Measurements from ENCODE around the gene AIFM1. TPM values are rescaled to one million over a fixed set of nuclear protein-coding genes. Genes with fewer than 3 reads are reported as not detected.
"Not testable (repeated sequence)": the region's sequence is repeated elsewhere in the genome, so short reads cannot be mapped to it uniquely, and the experiment has no call there.

AIFM1 gene
- total RNA-seq, 2 experiments from 2014 or later: 56.1 to 58.9 TPM

DNA sequence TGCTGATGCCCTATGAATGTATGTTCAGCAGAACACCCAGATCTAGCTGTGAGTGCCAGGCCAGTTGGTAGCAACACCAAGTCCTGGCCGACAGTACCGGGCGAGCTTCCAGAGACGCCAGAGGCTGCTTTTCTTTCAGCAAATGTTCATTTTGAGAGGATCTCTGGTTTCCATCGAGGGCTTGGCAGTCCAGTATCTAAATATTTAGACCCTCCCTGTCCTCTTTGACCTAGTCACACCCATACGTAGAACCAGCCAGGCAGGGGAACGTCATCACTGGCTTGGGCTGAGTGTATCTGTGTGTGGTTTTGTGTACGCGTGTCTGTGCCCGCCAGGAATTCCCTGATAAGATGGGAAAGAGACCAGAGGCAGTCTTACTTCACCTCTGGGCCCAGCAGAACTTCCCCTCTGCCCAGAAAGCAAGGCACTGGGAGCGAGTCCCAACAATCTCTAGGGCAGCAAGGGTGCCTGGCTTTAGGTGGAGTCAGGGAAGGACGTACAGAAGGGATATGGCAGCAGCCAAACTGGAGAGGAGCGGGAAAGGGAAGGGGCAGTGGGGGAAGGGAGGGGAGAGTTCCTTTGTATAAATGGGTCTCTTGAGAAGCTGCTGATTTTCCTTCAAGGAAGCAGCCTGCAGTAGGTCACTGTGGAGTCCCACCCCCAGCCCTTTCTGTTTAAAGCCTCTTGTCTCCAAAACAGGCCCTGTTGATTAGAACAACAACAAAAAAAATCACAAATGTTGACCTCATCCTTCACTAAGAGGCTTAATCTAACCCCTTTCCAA is 40.4 kb downstream of the AIFM1 start:
- CTCF ChIA-PET: no interaction called here
- POLR2A ChIA-PET: no interaction called here

DNA sequence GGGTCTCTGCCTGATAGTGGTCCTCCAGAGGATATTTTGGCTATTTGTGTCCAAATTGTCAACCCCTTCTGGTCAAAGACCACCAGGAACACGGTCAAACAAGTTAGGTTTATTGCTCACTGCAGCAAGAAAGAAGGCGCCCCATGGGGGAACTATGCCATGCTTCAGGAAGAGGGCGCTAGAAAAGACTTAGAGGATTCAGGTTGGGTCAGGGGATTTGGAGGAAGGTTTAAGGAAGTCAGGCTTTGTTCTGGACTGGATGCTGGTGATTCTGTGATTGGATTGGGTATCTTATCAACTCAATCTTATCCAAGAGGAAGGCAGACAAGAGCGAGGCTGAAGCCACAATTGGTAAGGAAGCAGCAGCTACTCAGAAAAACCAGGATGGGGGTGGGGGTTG is 41.1 kb downstream of the AIFM1 start:
- POLR2A ChIA-PET: no interaction called here
- CTCF ChIA-PET: no interaction called here

DNA sequence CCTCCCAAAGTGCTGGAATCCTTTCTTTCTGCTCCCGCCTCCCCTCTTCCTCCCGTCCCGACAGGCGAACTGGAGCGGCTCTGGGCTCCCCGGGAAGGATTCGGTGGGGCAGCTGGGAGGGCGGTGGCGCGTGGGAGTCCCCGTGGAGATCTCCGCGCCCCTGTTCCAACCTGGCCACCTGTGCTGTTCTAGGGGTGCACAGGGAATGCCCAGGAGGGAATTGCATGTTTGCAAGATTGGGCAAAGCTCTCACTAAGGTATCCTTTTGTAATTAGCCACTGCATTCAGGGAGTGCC is 44.2 kb downstream of the AIFM1 start:
- ChIA-PET POLR2A (interaction anchor here (0.7 to 1.3 kb wide), 3 partner anchors 9 to 53 kb away, joined by 3 to 9 read pairs (median 7); no protein-coding TSS in a partner anchor), CTCF (interaction anchor here (0.7 to 8.1 kb wide), 10 partner anchors 24 to 179 kb away, joined by 3 to 59 read pairs (median 4); no protein-coding TSS in a partner anchor)

- CTCF ChIA-PET: interaction anchor here (0.7 to 8.1 kb wide), 12 partner anchors 21 to 179 kb away, joined by 3 to 59 read pairs (median 4); no protein-coding TSS in a partner anchor
- POLR2A ChIA-PET: interaction anchor here (0.7 to 1.3 kb wide), 3 partner anchors 9 to 53 kb away, joined by 3 to 9 read pairs (median 7); no protein-coding TSS in a partner anchor
Observed at GRCh38 chrX:130120746-130121504, 44.7 kb downstream of the AIFM1 start.

GRCh38 chrX:130120321-130120731 is 45.3 kb downstream of the AIFM1 start:
- ChIA-PET CTCF (interaction anchor here (0.8 to 8.1 kb wide), 9 partner anchors 11 to 103 kb away, joined by 3 to 59 read pairs (median 4); no protein-coding TSS in a partner anchor), POLR2A (interaction anchor here (1.0 to 1.3 kb wide), 2 partner anchors 38 to 54 kb away, joined by 3 to 7 read pairs; no protein-coding TSS in a partner anchor)

DNA sequence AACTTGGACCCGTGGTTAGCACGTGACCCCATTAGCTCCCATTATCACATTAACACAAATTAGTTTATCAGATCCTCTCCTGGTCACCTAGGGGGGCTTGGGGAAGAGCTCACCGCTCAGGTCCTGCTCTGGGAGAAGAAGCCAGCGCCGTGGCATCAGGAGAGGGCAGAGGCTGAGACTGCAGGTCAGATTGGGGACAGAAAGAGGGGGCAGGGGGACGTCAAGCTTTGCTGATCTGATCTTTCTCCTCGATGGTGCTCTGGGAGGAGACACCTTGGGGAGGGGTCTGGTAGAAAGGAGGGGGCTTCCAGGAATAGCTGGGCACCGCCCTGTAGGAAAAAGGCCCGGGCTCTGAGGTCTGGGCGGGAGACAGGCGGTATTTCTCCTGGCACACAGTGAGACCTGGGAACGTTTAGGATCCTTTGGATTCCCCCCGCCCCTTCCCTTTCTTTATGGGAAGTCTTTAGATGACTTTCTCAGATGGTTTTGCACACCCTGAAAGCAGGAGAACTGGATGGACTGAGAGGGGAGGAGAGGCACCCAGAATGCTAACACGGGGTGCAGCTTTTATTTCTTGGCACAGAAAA is 46.2 kb downstream of the AIFM1 start:
- ChIA-PET POLR2A (interaction anchor here (1.1 kb wide), 1 partner anchor 27 kb away, joined by 3 read pairs; no protein-coding TSS in a partner anchor), CTCF (interaction anchor here (0.7 to 8.1 kb wide), 6 partner anchors 10 to 58 kb away, joined by 3 to 59 read pairs (median 5); no protein-coding TSS in a partner anchor)

- ChIA-PET POLR2A (interaction anchor here (1.0 to 1.1 kb wide), 2 partner anchors 14 to 26 kb away, joined by 3 to 4 read pairs; no protein-coding TSS in a partner anchor), CTCF (interaction anchor here (0.7 to 8.1 kb wide), 6 partner anchors 9 to 58 kb away, joined by 3 to 59 read pairs (median 5); no protein-coding TSS in a partner anchor)
Observed at GRCh38 chrX:130118441-130119311, 47.0 kb downstream of the AIFM1 start.

DNA sequence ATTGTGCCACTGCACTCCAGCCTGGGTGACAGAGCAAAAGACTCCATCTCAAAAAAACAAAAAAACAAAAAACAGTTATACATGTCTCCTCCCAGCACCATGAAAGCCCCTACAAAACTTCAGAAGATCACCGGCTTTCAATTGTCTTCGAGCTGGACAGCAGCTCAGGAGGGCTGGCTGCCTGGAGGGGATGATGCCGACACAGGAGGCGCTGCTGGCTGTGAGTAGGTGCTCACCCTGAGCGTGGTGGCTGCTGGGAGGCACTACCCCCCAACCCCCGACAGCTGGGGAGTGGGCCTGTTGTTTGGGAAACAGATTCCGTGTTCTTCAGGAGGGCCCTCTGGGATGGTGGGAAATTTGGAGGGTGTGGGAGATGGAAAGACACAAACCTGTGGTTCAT is 48.5 kb downstream of the AIFM1 start:
- ChIA-PET CTCF (interaction anchor here (8.1 kb wide), 1 partner anchor 36 kb away, joined by 59 read pairs; no protein-coding TSS in a partner anchor), POLR2A (no interaction called here)

DNA sequence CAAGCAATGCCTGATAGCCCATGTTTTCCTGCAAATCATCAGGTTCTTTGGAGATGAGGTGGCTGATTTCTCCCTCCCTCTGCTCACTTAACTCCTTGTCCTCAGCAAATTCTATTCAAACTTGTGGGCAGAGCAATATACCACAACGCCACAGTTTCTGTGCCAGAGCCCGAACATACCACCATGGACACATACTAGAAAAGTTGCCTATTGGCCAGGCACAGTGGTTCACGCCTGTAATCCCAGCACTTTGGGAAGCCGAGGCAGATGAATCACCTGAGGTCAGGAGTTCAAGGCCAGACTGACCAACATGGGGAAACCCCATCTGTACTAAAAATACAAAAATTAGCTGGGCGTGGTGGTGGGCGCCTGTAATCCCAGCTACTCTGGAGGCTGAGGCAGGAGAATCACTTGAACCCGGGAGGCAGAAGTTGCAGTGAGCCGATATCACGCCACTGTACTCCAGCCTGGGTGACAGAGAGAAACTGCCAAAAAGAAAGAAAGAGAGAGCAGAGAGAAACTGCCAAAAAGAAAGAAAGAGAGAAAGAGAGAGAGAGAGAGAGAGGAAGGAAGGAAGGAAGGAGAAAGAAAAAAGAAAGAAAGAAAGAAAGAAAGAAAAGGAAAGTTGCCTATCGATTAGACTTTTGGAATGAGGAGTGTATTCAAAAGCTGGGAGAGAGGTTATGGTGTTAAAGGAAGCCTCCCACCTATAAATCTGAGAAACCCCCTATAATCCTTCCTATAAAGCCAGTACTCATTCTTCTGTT is 50.3 kb downstream of the AIFM1 start:
- CTCF ChIA-PET: interaction anchor here (8.1 kb wide), 1 partner anchor 34 kb away, joined by 59 read pairs; no protein-coding TSS in a partner anchor
- POLR2A ChIA-PET: not testable (repeated sequence)

DNA sequence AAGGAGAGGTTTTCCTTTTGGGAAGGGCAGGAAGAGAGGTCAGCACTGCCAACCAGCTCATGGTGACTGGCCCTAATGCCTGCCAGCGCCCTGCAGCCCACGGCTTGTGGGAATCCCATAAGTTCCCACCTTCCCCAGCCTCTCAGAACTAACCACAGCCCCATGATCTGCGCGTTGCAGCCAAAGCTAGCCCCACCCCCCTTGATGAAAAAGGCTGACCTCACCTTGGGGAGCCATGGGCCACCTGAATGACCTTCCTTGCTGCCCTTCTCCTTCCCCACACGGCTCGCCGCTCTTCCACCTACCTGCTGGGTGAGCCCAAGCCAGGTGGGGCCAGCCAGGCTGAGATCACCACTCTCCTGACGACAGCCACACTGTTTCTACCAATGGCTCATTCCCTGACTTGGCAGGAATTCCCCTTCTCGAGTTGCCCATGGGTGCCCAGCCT is 51.5 kb downstream of the AIFM1 start:
- ChIA-PET CTCF (interaction anchor here (1.0 kb wide), 1 partner anchor 32 kb away, joined by 3 read pairs; no protein-coding TSS in a partner anchor), POLR2A (no interaction called here)

- ChIA-PET POLR2A (interaction anchor here (0.5 to 0.8 kb wide), 2 partner anchors 10 to 27 kb away, joined by 3 to 9 read pairs; no protein-coding TSS in a partner anchor), CTCF (interaction anchor here (1.4 kb wide), 1 partner anchor 32 kb away, joined by 4 read pairs; no protein-coding TSS in a partner anchor)
Observed at GRCh38 chrX:130111220-130112154, 54.2 kb downstream of the AIFM1 start.

DNA sequence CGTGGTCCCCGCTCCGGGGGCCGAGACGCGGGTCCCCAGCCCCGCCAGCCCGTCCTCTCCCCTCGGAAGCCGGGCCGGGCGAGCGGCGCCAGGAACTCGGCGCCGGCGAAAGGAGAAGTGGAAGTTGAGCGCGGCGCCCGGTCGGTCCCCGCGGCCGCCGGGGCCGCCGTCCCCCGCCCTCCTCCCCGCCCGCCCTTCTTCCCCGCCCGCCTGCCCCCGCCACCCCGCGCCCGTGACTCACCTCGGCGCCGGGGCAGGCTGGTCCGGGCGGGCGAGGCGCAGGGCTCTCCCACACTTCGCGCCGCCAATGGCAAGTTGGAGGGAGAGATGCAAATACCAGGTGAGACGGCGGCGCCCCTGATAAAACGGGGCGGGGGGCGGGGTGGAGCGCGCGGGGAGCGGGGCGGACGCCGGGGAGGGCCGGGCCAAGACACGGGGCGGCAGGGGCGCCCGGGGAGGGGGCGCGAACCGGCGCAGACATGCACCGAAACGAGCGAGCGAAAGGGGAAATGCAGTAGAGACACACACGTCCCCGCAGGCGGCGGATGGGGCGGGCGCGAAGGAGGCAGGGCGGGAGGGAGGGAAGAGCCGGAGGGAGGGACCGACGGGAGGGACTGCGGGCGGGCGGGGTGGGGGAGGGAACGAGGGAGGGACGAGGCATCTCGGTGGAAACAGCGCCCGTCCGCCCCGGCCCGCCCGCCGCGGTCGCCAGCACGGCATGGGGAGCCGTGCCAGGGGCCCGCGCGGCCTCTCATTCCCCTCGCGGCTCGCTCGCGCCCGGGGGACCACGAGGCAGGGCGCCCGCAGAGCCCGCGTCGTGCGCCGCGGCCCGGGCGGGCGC is 55.0 kb downstream of the AIFM1 start, which contains the start of gene ELF4:
TSS of gene ELF4 (minus strand) at position 119 of the 841 bp plus-strand sequence. CDS start 29,167 bp downstream, outside the sequence.
- POLR2A ChIA-PET: interaction anchor here (0.8 kb wide), 1 partner anchor 26 kb away, joined by 3 read pairs; no protein-coding TSS in a partner anchor
- CTCF ChIA-PET: interaction anchor here (1.0 to 2.1 kb wide), 4 partner anchors 9 to 34 kb away, joined by 4 to 8 read pairs (median 6); no protein-coding TSS in a partner anchor

DNA sequence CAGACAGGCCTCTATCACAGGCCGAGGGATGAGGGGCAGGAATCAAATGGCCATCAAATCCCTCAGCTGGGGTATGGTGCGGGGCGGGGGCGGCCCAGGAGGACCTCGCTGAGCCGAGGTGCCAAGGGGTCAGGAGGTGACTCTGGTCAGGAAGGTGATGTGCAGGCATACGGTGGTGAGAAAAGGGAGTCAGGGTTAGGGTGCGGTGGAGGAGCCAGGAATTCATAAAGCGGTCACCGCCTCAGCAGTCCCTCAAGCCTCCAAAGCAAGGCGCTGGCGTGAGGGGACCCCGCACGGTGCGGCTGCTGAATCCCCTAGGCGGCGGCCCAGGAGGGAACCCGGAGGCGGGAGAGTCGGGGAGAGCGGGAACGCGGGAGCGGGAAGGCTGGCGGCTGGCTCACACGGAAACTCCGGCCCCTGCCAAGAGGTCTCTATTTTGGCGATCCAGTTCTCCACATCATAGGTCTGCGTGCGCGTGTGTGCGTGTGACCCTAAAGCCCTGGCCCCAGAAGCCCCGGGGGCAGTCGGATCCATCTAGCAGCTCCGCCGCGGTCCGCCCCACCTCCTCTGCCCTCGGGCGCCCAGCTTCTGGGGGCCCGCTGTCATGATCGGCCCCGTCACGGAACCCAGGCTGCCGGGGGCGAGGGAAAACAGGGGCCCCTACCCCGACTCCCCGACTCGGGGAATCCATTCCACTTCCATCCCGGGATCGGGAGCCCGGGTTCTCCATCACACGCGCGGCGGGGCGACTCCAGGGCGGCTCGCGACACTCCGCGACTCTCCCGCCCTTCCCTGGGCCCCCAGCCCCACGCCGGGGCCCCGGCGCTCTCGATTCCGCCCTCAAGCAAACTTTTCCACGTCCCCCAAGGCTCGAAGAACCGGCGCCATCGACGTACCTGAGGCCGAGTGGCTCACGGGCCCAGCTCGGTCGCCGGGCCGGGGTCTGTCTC is 55.9 kb downstream of the AIFM1 start:
- ChIA-PET CTCF (interaction anchor here (1.0 to 2.1 kb wide), 4 partner anchors 10 to 33 kb away, joined by 5 to 8 read pairs (median 6); no protein-coding TSS in a partner anchor), POLR2A (interaction anchor here (1.1 to 1.3 kb wide), 2 partner anchors 24 to 203 kb away, joined by 3 to 4 read pairs; partner anchors contain the start of gene UTP14A)
